ENCODE results near the gene C16orf89. TPM values are rescaled to one million over a fixed set of nuclear protein-coding genes. Genes with fewer than 3 reads are reported as not detected.

The C16orf89 gene
- polyA plus RNA-seq, 4 donors = 1.1 to 2.8 (median 2.5) TPM; not detected in 1

Other genes starting within 250 kb of the C16orf89 start
- 100 to 1,000 TPM in 1 of 4 donors, 10 to 100 TPM in 3; 43.0 to 102 (median 63.5) TPM for gene GLYR1, start 218.7 kb downstream of the C16orf89 start, polyA plus RNA-seq
- 10 to 100 TPM; 12.3 to 39.8 (median 16.8) TPM for gene UBN1, start 218.5 kb downstream of the C16orf89 start, polyA plus RNA-seq
- gene PPL, start 128.8 kb downstream of the C16orf89 start, polyA plus RNA-seq = 10 to 100 TPM; 11.1 to 37.1 (median 14.9) TPM
- gene SEC14L5, start 107.6 kb downstream of the C16orf89 start, polyA plus RNA-seq = under 1 TPM in 3 of 4 donors, not detected in 1; 0.16 to 0.35 (median 0.27) TPM
- 10 to 100 TPM; 13.2 to 26.8 (median 21.5) TPM for gene NAGPA, start 32.0 kb downstream of the C16orf89 start, polyA plus RNA-seq
- 10 to 100 TPM in 2 of 4 donors, 1 to 10 TPM in 2; 4.6 to 35.4 (median 19.3) TPM for gene ALG1, start 5.9 kb upstream of the C16orf89 start, polyA plus RNA-seq
- 1 to 10 TPM; 4.5 to 9.7 (median 6.4) TPM for gene EEF2KMT, start 31.8 kb upstream of the C16orf89 start, polyA plus RNA-seq